ENCODE results near the gene BRINP2.

Gene BRINP2

GRCh38 chr1:177329871-177330270 is 159.1 kb downstream of the BRINP2 start:
- no peak for DNase-seq
